ENCODE data around the gene SF3B1. TPM values are rescaled to one million over a fixed set of nuclear protein-coding genes. Genes with fewer than 3 reads are reported as not detected.
"Not testable (repeated sequence)": the region's sequence is repeated elsewhere in the genome, so short reads cannot be mapped to it uniquely, and the experiment has no call there.

The SF3B1 gene
- total RNA-seq, 1 donor from 2014 or later, result 247 TPM

GRCh38 chr2:197343968-197344367 is 90.9 kb downstream of the SF3B1 start:
- H3K27ac Mint-ChIP-seq; H3K27me3 Mint-ChIP-seq (ENCODE audit: insufficient read depth); H3K9me3 Mint-ChIP-seq; DNase-seq (ENCODE audit: low spot score); H3K4me3 Mint-ChIP-seq; H3K36me3 Mint-ChIP-seq (ENCODE audit: low read depth): not testable (repeated sequence)
- intact Hi-C loops (cut with micrococcal nuclease), result loop anchor here (2.0 kb wide), 1 partner anchor 15 kb away; no protein-coding TSS in a partner anchor
- peaks cover 16% of the 10 kb centered on the region for H3K4me1 Mint-ChIP-seq (ENCODE audit: low read depth)

GRCh38 chr2:197340591-197340990 is 94.2 kb downstream of the SF3B1 start:
- Mint-ChIP-seq H3K27ac (no peak overlapping the region), H3K4me3 (no peak overlapping the region), H3K4me1 (ENCODE audit: low read depth) (peaks cover 18% of the 10 kb centered on the region), H3K27me3 (ENCODE audit: insufficient read depth) (no peaks in the 10 kb centered on the region), H3K9me3 (no peaks in the 10 kb centered on the region), H3K36me3 (ENCODE audit: low read depth) (no peaks in the 10 kb centered on the region)
- no peak for DNase-seq (ENCODE audit: low spot score)
- intact Hi-C loops (cut with micrococcal nuclease), result no loop called here

Other genes starting within 250 kb of the SF3B1 start
- gene ANKRD44, start 124.2 kb downstream of the SF3B1 start, total RNA-seq, result 153 and 159 TPM in 2 replicates
- gene COQ10B, start 18.5 kb upstream of the SF3B1 start, total RNA-seq, result 26.9 and 28.8 TPM in 2 replicates
- 811 and 821 TPM in 2 replicates for gene HSPD1, start 64.8 kb upstream of the SF3B1 start, total RNA-seq
- 325 and 343 TPM in 2 replicates for gene HSPE1, start 65.4 kb upstream of the SF3B1 start, total RNA-seq
- 25.1 and 27.2 TPM in 2 replicates for gene MOB4, start 81.0 kb upstream of the SF3B1 start, total RNA-seq
- not detected in 2 replicates for gene RFTN2, start 240.6 kb upstream of the SF3B1 start, total RNA-seq

All from activated T-helper 1 cell treated with anti-CD3 and anti-CD28 coated beads, Interleukin-12 subunit alpha, Interleukin-12 subunit beta, Interleukin-2, Interleukin-4 antibody, amounts not matched to agents 30 ng/mL and 10 ng/mL and 1 ng/mL, durations not matched to agents 14 hours and 24 hours and 36 hours (primary cell).